Measurements from ENCODE around the gene PNN.
A peak's percentile ranks its signal among the peaks of the same experiment; 100 is the strongest.
"Not testable (repeated sequence)": the region's sequence is repeated elsewhere in the genome, so short reads cannot be mapped to it uniquely, and the experiment has no call there.

The PNN gene

DNA sequence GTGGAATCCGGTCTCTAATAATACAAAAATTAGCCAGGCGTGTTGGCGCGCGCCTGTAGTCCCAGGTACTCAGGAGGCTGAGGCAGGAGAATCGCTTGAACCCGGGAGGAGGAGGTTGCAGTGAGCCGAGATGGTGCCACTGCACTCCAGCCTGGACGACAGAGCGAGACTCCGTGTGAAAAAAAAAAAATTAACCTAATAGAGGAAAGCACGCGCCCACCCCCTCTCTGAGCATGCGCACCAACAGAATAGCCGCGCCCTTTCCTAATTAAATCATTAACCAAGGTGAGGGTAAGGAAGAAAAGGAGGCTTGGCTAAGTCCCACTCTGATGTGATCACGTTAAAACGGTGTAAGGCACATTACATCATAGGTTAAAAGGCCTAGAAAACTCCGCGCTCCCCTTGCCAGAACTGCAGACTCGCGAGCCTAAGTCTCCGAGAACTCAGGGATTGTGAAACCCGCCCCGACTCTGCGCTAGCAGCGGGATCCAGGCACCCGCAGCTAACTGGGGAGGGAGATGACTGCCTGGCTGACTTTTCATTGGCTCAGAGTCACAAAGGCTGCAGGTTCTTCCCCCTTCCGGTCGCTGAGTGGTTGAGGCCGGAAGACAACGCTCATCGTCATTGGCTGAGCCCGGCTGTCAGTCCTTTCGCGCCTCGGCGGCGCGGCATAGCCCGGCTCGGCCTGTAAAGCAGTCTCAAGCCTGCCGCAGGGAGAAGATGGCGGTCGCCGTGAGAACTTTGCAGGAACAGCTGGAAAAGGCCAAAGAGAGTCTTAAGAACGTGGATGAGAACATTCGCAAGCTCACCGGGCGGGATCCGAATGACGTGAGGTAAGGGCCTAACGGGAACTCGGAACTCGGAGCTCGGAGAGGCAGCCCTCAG is at the start of gene PNN:
Gene PNN, plus strand, starts transcription at position 695 of the 885 bp plus-strand sequence. Its CDS starts 26 bp downstream, at position 721.
- peak within 1 kb of the TSS; percentile 98 for H3K4me3 ChIP-seq (replicated peaks; ENCODE audit: low read depth, low read length)
- TF ChIP-seq, protein P1, sequence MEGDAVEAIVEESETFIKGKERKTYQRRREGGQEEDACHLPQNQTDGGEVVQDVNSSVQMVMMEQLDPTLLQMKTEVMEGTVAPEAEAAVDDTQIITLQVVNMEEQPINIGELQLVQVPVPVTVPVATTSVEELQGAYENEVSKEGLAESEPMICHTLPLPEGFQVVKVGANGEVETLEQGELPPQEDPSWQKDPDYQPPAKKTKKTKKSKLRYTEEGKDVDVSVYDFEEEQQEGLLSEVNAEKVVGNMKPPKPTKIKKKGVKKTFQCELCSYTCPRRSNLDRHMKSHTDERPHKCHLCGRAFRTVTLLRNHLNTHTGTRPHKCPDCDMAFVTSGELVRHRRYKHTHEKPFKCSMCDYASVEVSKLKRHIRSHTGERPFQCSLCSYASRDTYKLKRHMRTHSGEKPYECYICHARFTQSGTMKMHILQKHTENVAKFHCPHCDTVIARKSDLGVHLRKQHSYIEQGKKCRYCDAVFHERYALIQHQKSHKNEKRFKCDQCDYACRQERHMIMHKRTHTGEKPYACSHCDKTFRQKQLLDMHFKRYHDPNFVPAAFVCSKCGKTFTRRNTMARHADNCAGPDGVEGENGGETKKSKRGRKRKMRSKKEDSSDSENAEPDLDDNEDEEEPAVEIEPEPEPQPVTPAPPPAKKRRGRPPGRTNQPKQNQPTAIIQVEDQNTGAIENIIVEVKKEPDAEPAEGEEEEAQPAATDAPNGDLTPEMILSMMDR (IDR thresholded peaks at IDR 0.05; ENCODE audit: low read length, missing control alignments), result no peak
- peak; percentile 100 for DNase-seq (ENCODE audit: low read depth)

DNA sequence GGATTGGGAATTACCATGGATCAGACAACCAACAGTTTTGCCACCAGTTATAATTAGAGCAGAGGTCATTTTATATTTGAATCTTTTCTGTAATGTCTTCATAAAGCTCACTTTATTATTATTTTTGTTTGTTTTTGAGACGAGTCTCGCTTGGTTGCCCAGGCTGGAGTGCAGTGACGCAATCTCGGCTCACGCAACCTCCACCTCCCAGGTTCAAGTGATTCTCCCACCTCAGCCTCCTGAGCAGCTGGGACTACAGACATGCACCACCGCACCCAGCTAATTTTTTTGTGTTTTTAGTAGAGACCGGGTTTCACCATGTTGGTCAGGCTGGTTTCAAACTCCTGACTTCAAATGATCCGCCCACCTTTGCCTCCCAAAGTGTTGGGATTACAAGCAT is 37.2 kb upstream of the PNN start:
- not testable (repeated sequence) for DNase-seq (ENCODE audit: low read depth); H3K4me3 ChIP-seq (replicated peaks; ENCODE audit: low read depth, low read length)

DNA sequence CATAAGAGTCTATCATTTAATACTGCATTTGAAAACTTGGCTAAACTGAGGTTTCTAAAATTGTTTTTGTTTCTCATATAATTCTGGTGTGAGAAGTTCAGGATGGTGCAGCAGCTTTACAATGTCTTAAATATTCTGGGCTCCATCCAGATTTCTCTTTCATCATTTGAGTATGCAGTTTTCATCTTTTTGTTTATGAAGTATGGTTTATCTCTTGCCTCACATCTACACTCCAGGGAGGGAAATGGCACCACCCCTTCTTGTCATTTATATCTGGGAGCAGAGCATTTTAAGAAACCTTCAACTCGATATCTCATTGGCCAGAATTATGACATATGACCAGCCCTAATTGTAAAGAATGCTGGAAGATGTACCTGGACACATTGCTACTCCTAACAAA is 36.6 kb upstream of the PNN start:
- DNase-seq (ENCODE audit: low read depth), result no peak
- TF ChIP-seq, protein P1 (IDR thresholded peaks at IDR 0.05; ENCODE audit: low read length, missing control alignments), result no peak

DNA sequence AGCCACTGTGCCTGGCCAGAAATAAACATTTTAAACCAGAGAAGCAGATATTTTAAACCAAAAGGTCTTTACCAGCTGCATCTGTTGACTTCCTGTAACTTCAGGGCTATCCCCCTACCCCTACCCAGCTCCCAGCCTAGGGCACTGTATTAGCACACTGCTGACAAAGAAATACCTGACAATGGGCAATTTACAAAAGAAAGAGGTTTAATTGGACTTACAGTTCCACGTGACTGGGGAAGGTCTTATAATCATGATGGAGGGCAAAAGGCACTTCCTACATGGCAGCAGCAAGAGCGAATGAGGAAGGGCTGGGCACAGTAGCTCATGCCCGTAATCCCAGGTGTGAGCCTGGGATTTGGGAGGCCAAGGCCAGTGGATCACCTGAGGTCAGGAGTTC is 34.9 kb upstream of the PNN start:
- TF ChIP-seq, protein P1 (IDR thresholded peaks at IDR 0.05; ENCODE audit: low read length, missing control alignments), result no peak
- no peak overlapping the region for H3K4me3 ChIP-seq (replicated peaks; ENCODE audit: low read depth, low read length)
- DNase-seq (ENCODE audit: low read depth), result no peak

More for the DNA sequence above, 36.6 kb upstream of the PNN start:
- H3K4me3 ChIP-seq (replicated peaks; ENCODE audit: low read depth, low read length), result no peak overlapping the region

DNA sequence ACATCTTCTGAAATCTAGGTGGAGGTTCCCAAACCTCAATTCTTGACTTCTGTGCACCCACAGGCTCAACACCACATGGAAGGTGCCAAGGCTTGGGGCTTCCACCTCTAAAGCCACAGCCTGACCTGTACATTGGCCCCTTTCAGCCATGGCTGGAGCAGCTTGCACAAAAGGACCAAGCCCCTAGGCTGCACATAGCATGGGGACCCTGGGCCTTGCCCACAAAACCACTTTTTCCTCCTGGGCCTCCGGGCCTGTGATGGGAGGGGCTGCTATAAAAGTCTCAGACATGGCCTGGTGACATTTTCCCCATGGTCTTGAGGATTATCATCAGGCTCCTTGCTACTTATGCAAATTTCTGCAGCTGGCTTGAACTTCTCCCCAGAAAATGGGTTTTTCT is 33.4 kb upstream of the PNN start:
- not testable (repeated sequence) for H3K4me3 ChIP-seq (replicated peaks; ENCODE audit: low read depth, low read length); DNase-seq (ENCODE audit: low read depth)

DNA sequence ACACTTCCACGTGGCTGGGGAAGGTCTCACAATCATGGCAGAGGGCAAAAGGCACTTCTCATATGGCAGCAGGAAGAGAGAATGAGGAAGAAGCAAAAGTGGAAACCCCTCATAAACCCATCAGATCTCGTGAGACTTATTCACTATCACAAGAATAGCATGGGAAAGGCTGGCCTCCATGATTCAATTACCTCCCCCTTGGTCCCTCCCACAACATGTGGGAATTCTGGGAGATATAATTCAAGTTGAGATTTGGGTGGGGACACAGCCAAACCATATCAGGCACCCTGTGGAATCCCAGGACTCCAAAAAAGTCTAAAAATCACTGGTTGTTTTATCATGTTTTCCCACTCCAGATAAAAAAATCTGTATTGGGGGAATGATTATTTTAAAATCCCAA is 31.8 kb upstream of the PNN start:
- not testable (repeated sequence) for H3K4me3 ChIP-seq (replicated peaks; ENCODE audit: low read depth, low read length); DNase-seq (ENCODE audit: low read depth)

DNA sequence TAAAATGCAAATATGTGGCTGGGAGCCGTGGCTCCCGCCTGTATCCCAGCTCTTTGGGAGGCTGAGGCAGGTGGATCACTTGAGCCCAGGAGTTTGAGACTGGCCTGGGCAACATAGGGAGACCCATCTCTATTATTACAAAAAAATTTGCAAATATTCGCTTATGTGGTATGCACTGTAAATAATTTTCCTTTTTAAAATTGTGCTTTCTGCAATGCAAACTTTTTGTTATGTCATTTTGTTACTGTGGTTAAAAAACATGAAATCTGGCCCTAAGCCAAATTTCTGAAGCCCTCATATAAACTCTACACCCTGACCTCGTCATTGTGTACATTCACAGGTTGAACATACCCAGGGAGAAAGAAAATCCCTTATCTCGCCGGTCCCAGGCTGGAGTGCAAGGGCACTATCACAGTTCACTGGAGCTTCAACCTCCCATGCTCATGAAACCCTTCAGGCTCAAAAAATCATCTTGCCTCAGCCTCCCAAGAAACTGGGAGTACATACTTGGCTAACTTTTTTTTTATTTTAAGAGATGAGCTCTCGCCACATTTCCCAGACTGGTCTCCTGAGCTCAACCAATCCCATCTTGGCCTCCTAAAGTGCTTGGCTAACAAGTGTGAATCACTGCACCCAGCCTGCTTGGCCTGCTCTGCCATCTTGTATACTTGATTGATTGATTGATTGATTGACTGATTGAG is 29.6 kb upstream of the PNN start:
- DNase-seq (ENCODE audit: low read depth), result no peak
- no peak overlapping the region for H3K4me3 ChIP-seq (replicated peaks; ENCODE audit: low read depth, low read length)
- TF ChIP-seq, protein P1 (IDR thresholded peaks at IDR 0.05; ENCODE audit: low read length, missing control alignments), result no peak

DNA sequence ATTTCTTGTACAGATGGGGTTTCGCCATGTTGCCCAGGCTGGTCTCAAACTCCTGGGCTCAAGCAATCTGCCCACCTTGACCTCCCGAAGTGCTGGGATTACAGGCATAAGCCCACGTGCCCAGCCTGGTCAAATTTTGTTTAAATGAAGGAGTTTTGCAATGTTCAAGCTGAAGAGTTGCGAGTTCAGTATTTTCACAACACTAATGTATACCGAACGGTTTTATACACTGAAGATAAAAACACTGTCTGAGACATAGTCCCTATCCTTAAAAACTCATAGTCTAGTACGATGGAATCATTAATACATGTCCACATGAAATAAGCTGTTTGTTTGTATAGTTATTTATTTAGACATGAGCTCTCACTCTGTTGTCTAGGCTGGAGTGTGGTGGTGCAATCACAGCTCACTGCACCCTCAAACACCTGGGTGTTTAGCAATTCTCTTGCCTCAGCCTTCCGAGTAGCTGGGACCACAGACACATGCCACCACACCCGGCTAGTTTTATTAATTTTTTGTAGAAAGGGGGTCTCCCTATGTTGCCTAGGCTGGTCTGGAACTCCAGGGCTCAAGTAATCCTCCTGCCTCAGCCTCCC is 20.4 kb upstream of the PNN start:
- DNase-seq (ENCODE audit: low read depth), result no peak
- TF ChIP-seq, protein P1 (IDR thresholded peaks at IDR 0.05; ENCODE audit: low read length, missing control alignments), result no peak
- no peak overlapping the region for H3K4me3 ChIP-seq (replicated peaks; ENCODE audit: low read depth, low read length)

Data from fibroblast of pulmonary artery (primary cell).